Middle frontal gyrus (tissue), 1 donor: ENCODE measurements around the gene CLDND1.

Experiments used
- DNase-seq: peaks from one replicate; pipeline ENCODE4 v3.0.0-alpha.2; 2015; ENCODE audit warnings: low spot score; ENCODE audit errors: extremely low spot score

CLDND1 gene

GRCh38 chr3:98551754-98552153, 29.1 kb upstream of the CLDND1 start:
- DNase-seq = no peak

DNA sequence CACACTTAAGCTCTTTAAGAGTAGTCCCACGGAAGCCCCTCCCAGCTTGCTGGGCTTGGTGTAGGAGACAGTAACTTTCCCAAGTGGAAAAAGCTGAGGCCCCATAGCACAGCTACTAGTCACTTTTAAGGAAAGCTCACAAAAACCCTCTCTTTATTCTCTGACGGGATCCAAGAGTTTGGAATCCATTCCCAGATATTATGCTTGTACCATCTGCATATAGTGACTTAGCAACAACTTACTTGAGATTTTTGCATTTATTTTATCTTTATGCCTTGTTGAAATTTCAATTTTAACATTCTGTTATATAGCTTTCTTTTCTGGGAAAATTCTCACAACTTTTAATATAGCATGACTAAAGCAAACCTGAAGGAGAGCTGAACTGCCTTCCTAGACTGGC, 28.5 kb upstream of the CLDND1 start:
- no peak for DNase-seq

DNA sequence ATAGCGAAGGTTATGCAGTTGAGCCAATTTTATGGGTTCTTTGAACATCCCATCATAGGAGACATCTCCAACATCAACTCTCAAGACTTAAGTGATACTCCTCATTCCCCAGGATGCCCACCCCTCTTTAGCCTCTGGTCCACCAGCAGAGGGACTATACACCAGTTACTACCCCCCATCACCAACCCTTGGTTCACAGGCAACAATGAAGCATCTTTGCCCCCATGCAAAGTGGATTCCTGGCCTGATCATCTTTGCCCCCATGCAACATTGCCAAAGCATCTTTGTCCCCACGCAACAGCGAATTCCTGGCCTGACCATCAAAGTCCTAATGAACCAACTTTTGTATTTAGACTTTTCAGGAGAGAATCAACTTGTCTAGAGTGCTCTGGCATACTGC, 28.1 kb upstream of the CLDND1 start:
- DNase-seq = no peak

GRCh38 chr3:98548544-98548943, 25.8 kb upstream of the CLDND1 start:
- DNase-seq = no peak

GRCh38 chr3:98545940-98546339, 23.2 kb upstream of the CLDND1 start:
- no peak for DNase-seq

DNA sequence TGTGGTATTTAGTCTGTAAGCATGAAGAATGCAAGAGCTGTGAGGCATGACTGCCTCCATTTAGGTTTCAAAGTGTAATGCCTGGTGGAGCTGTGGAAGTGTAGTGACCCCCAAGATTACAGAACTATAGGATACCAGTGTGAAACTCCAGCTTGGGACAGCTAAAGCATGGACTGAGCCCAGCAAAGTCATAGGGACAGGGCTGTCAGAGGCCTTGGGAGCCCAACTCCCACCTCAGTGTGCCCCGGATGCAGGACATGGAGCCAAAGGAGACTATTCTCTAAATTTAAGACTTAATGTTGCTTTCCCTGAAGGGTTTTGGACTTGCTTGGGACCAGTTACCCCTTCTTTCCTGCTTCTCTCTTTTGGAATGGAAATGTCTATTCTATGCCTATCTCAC, 19.9 kb upstream of the CLDND1 start:
- no peak for DNase-seq

DNA sequence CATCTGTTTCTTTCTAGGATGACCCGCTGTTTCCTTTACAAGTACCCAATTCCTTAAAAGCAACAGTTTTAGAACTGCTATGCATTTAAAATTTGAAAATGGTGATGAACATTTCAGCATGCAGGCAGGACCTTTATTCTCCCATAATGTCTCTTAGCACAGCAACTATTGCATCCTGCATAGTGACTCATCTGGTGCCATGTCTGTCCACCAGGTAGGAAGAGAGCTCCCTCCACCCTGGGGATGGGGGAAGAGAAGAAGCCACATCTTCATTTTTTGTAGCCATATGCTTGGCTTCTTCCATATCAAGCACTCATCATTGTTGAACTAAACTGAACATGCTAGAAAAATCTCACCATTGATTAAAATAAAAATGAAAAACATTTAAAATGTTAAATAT, 19.0 kb upstream of the CLDND1 start:
- DNase-seq = no peak

DNA sequence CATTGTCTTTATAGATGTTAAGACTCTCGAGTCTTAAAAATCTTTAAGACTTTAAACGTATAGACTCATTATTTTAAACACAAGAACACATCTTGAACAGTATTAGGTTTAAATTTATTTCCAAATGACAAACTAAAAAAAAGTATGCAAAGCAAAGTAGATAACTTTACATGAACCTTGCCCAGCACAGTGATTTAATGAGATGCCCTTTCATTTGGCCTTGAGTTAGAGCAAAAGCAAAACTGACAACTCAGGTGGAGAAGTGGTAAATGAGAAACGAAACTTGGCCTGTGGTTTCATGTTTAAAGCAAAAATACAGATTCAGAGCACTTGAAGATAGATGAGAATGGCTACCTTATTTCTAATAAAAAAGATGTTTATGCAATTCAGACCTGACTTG, 17.6 kb upstream of the CLDND1 start:
- DNase-seq = no peak

- DNase-seq = no peak
Observed at GRCh38 chr3:98536456-98537017, 13.8 kb upstream of the CLDND1 start.

DNA sequence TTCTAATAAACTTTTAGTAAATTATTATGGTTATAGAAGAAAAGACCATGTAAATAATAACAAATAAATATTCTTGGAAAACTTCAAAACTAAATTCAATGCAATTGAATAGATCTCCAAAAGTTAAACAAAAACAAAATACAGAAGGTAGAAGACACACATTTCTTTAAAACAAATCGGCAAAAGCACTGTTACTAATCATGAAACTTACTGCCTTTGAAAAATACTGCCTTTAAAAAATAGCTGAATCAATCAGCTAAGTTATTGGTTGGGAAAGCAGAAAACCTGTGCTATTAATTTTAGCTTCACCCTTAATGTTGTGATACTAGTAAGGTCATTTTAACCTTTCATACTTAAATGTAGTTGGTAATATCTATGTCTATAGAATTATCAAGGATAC, 12.0 kb upstream of the CLDND1 start:
- no peak for DNase-seq

- no peak for DNase-seq
Observed at GRCh38 chr3:98534168-98534567, 11.5 kb upstream of the CLDND1 start.

DNA sequence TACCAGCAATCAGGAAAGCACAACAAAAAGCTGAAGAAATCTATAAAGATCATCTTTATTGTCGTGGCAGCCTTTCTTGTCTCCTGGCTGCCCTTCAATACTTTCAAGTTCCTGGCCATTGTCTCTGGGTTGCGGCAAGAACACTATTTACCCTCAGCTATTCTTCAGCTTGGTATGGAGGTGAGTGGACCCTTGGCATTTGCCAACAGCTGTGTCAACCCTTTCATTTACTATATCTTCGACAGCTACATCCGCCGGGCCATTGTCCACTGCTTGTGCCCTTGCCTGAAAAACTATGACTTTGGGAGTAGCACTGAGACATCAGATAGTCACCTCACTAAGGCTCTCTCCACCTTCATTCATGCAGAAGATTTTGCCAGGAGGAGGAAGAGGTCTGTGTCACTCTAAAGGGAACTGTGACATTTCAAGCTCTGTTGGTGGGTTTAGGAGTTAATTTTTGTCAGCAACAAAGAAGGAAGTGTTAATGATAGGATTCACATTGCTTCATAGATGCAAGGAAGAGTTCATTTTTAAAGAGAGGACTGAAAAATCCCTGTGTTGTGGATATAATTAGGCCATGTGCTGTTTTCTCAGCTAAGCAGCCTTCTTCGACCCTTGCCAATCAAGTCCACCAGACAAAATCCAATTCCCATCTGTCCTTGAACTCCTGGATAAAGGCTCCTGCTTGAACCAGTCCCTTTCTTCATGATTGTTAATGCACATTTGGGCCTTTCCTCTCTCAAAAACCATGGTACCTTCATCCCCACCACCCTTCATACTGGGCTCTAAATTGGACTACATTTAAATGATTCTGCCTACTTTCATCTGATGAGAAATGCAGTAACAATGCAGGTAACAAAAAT, 10.2 kb upstream of the CLDND1 start:
- DNase-seq = no peak

DNA sequence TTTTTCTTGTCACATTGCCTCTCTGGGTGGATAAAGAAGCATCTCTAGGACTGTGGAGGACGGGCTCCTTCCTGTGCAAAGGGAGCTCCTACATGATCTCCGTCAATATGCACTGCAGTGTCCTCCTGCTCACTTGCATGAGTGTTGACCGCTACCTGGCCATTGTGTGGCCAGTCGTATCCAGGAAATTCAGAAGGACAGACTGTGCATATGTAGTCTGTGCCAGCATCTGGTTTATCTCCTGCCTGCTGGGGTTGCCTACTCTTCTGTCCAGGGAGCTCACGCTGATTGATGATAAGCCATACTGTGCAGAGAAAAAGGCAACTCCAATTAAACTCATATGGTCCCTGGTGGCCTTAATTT, 9.6 kb upstream of the CLDND1 start:
- DNase-seq = no peak

DNA sequence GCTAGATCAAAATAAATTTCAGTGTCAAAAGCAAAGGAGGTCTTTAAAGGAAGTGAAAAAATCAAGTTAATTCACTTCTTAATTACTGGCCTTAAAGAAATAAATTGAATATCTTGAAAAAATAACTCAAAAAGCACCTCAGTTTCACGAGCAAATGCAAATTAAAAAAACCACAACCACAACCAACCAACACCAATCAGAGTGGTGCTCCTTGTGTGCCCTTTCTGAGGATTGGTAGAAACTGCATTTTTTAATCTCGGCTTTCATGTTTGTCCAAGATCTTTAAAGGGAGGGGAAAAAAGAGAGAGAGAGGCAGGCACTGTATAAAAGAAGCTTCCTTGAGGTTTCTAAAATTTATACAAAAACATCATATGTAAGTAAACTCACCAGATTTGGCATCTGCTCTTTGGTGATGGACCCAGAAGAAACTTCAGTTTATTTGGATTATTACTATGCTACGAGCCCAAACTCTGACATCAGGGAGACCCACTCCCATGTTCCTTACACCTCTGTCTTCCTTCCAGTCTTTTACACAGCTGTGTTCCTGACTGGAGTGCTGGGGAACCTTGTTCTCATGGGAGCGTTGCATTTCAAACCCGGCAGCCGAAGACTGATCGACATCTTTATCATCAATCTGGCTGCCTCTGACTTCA, 9.0 kb upstream of the CLDND1 start, which contains the start of gene GPR15:
Gene GPR15 (plus strand): TSS at position 357 of the 653 bp plus-strand sequence. CDS start 56 bp downstream, at position 413.
- no peak for DNase-seq

GRCh38 chr3:98530676-98531075, 8.0 kb upstream of the CLDND1 start:
- DNase-seq = no peak

GRCh38 chr3:98529856-98530459, 7.3 kb upstream of the CLDND1 start:
- DNase-seq = no peak

GRCh38 chr3:98528474-98529346, 6.0 kb upstream of the CLDND1 start:
- no peak for DNase-seq

GRCh38 chr3:98525494-98525893, 2.8 kb upstream of the CLDND1 start:
- DNase-seq = no peak

DNA sequence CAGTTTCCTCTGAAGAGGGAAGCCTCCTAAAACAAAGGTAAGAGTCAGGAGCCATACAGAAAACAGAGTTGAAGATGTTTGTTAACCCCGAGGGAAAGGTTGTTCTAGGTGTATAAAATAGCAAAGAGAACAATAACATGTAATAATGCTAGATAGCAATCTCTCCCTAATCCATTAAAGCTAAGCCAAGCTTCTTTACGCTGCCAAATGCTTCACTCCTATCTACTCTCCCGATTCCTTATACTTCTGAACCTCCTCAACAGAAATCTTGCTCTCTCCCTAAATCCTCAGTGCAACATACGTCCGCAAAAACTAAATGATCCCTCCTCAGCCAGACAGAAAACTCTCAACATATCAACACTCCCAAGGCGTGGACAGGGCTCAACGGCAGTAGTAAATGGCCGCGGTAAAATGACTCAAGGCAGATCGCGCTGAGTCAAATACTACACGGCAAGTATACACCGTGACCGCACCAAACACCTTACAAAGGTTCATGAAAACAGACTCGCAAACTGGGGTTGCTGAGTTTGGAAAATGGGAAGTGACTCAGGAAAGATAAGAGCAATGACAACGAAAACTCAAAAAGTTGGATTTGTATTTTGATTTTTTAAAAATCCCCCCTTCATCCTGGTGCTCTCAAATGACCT, 682 bp downstream of the CLDND1 start:
- DNase-seq = no peak

- no peak for DNase-seq
Observed at GRCh38 chr3:98519351-98519750, 3.4 kb downstream of the CLDND1 start.

GRCh38 chr3:98518816-98519215, 3.9 kb downstream of the CLDND1 start:
- DNase-seq = peak; percentile 65
